Fibroblast of the aortic adventitia (primary cell): Measurements from ENCODE around the gene ARMC10. TPM values are rescaled to one million over a fixed set of nuclear protein-coding genes. Genes with fewer than 3 reads are reported as not detected.
"Not testable (repeated sequence)": the region's sequence is repeated elsewhere in the genome, so short reads cannot be mapped to it uniquely, and the experiment has no call there.

Source experiments
- DNase-seq: peaks from one replicate; pipeline ENCODE4 v3.0.0-alpha.2; 2010; ENCODE audit warnings: low read depth
- H3K4me3 ChIP-seq: 2 replicates; pipeline ENCODE4 v1.5.1; 2011; ENCODE audit warnings: low read depth, mild to moderate bottlenecking, control low read depth, low read length, moderate library complexity
- total RNA-seq: library from RNA; depleted of rRNA; stranded (reverse); fragments of >200 nt; gene quantifications from 2 replicates; pipeline ENCODE4 v1.2.3, GENCODE V29; 2012; ENCODE audit warnings: low replicate concordance
- TF ChIP-seq, protein P1 (sequence below): IDR thresholded peaks from 2 replicates; pipeline ENCODE4 v1.5.1; 2011; ENCODE audit warnings: mild to moderate bottlenecking, low read length, control low read depth, inconsistent platforms; ENCODE audit not compliant: insufficient read depth

The ARMC10 gene
- total RNA-seq, 1 donor: 41.2 TPM

DNA sequence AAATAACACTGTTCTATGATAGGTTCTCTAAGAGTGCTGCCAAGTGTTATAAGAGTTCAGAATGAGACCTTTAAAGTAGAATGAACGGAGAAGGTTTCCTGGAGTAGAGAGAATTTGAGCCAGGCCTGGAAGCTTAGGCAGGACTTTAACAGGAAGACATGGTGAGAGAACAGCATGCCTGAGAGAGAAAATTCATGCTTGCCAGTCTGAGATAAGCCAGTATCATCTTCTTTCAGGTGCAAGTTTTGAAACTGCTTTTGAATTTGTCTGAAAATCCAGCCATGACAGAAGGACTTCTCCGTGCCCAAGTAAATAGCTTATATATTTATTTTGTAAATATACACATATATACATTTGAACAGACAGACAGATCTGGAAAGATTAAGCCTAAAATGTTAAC is 22.1 kb downstream of the ARMC10 start:
- no peak for DNase-seq
- H3K4me3 ChIP-seq: no peak overlapping the region
- TF ChIP-seq, protein P1, sequence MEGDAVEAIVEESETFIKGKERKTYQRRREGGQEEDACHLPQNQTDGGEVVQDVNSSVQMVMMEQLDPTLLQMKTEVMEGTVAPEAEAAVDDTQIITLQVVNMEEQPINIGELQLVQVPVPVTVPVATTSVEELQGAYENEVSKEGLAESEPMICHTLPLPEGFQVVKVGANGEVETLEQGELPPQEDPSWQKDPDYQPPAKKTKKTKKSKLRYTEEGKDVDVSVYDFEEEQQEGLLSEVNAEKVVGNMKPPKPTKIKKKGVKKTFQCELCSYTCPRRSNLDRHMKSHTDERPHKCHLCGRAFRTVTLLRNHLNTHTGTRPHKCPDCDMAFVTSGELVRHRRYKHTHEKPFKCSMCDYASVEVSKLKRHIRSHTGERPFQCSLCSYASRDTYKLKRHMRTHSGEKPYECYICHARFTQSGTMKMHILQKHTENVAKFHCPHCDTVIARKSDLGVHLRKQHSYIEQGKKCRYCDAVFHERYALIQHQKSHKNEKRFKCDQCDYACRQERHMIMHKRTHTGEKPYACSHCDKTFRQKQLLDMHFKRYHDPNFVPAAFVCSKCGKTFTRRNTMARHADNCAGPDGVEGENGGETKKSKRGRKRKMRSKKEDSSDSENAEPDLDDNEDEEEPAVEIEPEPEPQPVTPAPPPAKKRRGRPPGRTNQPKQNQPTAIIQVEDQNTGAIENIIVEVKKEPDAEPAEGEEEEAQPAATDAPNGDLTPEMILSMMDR: no peak

DNA sequence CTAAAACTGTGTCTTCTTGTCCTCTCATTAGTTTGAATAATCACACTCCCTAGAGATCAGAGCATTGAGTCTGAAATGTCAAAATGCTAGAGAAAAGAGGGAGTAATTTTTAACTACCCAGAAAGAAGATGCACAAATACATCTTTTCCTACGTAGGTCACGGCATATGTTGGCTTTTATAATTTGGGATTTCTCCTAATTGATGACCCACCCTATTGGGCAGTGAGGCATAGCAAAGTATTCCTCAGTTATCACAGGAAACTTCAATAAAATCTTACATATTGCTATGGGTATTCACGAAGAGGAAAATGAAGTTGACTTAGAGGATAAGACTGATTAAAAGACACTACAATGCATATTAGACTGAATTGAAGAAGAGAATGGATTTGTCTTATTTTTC is 25.4 kb downstream of the ARMC10 start:
- TF ChIP-seq, protein P1: no peak
- DNase-seq: no peak
- no peak overlapping the region for H3K4me3 ChIP-seq

DNA sequence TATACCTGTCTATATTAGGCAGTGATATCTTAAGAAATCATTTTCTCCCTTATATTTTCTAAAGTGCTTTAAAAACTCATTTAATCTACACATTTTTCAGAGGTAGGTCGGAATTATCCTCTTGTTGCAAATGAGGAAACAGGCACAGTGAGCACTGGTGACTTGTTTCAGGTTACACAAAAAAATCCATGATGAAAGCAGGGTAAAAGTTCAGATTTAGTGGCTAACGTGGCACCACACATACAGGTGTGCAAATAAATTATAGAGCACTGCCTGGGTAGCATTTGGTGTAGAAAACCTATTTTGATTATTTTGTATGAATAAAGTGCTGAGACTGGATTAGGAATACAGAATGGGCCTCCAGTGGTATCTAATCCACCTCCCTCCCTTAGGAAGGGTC is 26.6 kb downstream of the ARMC10 start:
- TF ChIP-seq, protein P1: no peak
- DNase-seq: no peak
- no peak overlapping the region for H3K4me3 ChIP-seq

DNA sequence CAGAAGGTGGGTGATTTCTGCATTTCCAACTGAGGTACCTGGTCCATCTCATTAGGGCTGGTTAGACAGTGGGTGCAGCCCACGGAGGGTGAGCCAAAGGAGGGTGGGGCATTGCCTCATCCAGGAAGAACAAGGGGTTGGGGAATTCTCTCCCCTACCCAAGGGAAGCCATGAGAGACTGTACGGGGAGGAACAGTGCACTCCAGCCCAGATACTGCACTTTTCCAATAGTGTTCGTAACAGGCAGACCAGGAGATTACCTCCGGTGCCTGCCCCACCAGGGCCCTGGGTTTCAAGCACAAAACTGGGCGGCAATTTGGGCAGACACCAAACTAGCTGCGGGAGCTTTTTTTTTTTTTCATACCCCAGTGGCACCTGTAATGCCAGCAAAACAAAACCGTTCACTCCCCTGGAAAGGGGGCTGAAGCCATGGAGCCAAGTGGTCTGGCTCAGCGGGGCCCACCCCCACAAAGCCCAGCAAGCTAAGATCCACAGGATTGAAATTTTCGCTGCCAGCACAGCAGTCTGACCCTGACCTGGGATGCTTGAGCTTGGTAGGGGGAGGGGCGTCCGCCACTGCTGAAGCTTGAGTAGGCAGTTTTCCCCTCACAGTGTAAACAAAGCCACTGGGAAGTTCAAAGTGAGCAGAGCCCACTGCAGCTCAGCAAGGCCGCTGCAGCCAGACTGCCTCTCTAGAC is 31.2 kb downstream of the ARMC10 start:
- H3K4me3 ChIP-seq: no peak overlapping the region
- TF ChIP-seq, protein P1: no peak
- DNase-seq: no peak

DNA sequence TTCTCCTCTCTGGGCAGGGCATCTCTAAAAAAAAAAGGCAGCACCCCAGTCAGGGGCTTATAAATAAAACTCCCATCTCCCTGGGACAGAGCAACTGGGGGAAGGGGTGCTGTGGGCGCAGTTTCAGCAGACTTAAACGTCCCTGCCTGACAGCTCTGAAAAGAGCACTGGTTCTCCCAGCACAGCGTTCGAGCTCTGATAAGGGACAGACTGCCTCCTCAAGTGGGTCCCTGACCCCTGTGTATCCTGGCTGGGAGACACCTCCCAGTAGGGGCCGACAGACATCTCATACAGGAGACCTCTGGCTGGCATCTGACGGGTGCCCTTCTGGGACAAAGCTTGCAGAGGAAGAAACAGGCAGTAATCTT is 31.7 kb downstream of the ARMC10 start:
- not testable (repeated sequence) for DNase-seq, H3K4me3 ChIP-seq

DNA sequence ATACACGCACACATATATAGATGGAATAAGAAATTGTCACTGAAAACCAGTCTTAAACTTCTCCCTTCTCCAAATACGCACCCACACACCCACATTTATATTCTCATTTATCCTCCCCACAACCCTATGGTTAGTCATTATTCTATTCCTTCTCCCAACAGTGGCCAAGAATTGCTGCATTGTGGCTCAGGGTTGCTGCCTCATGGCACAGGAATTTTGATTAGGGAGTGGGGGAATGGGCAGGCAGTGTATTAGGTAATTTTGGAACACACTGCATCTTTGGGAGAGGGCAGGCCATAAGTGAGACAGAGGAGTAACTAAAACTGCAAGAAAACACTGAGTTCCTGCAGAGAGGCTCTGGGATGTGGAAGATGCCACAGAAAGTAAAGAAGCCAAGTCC is 38.2 kb downstream of the ARMC10 start:
- TF ChIP-seq, protein P1: no peak
- DNase-seq: peak; percentile 96
- H3K4me3 ChIP-seq: no peak overlapping the region

DNA sequence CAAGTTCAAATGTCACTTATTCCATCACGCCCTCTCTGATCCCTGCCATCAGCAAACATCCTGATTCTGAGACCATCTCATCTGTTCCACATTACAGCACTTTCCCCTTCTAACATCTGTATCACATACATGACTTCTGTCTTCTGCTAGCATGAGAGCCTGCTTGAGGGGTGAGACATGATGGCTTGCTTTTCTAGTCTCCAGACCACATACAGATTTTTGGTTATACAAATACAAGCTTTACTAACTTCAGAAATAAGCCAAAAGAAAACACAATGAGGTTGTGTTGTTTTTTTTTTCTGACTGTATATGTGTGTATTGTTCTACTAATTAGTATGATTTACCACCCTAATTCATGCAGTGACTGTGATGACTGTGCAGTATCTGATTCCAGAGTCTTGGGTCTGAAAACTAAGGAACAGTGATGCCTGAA is 39.7 kb downstream of the ARMC10 start:
- TF ChIP-seq, protein P1: no peak
- no peak for DNase-seq
- no peak overlapping the region for H3K4me3 ChIP-seq
